Measurements from ENCODE around the gene RAPGEF1.
"Not testable (repeated sequence)": the region's sequence is repeated elsewhere in the genome, so short reads cannot be mapped to it uniquely, and the experiment has no call there.

RAPGEF1 gene

GRCh38 chr9:131554087-131554842 is 185.6 kb downstream of the RAPGEF1 start:
- DNase-seq: no peak

GRCh38 chr9:131552030-131552429 is 187.8 kb downstream of the RAPGEF1 start:
- no peak for DNase-seq

- not testable (repeated sequence) for DNase-seq
Observed at GRCh38 chr9:131550465-131550864, 189.4 kb downstream of the RAPGEF1 start.

GRCh38 chr9:131549186-131549585 is 190.7 kb downstream of the RAPGEF1 start:
- DNase-seq: not testable (repeated sequence)

GRCh38 chr9:131546336-131547084 is 193.4 kb downstream of the RAPGEF1 start:
- no peak for DNase-seq

- no peak for DNase-seq
Observed at GRCh38 chr9:131545786-131546335, 194.0 kb downstream of the RAPGEF1 start.

- DNase-seq: no peak
Observed at GRCh38 chr9:131545003-131545785, 194.7 kb downstream of the RAPGEF1 start, which contains the start of gene PRRT1B. PRRT1B (plus strand) TSS chr9:131545523; CDS start chr9:131545616, 93 bp downstream.

- no peak for DNase-seq
Observed at GRCh38 chr9:131543141-131543540, 196.7 kb downstream of the RAPGEF1 start.

GRCh38 chr9:131539223-131539923 is 200.5 kb downstream of the RAPGEF1 start:
- DNase-seq: no peak

GRCh38 chr9:131537946-131538345 is 201.9 kb downstream of the RAPGEF1 start:
- DNase-seq: no peak

- no peak for DNase-seq
Observed at GRCh38 chr9:131534721-131535237, 205.1 kb downstream of the RAPGEF1 start.

GRCh38 chr9:131530920-131531832 is 208.7 kb downstream of the RAPGEF1 start, which contains the start of gene UCK1:
UCK1 (minus strand) TSS chr9:131531263; CDS start chr9:131531174, 89 bp downstream.
- peak; percentile 74 for DNase-seq

GRCh38 chr9:131530546-131530919 is 209.3 kb downstream of the RAPGEF1 start:
- DNase-seq: no peak

- no peak for DNase-seq
Observed at GRCh38 chr9:131529597-131530545, 210.0 kb downstream of the RAPGEF1 start.

- no peak for DNase-seq
Observed at GRCh38 chr9:131528886-131529505, 210.9 kb downstream of the RAPGEF1 start.

GRCh38 chr9:131528186-131528585 is 211.7 kb downstream of the RAPGEF1 start:
- DNase-seq: no peak

Data from CD4-positive, alpha-beta T cell treated with Interleukin-15 for 1 hour (primary cell).